Parathyroid adenoma (tissue), 2 donors: Measurements from ENCODE around the gene LYPD1.

ENCODE experiments used
- H2AFZ ChIP-seq: fragments of 300-600 bp; sonication (generic); one replicate; pipeline ENCODE4 v1.7.0; 2017; ENCODE audit warnings: antibody characterized with exemption, mild to moderate bottlenecking
- H3K27ac ChIP-seq: fragments of 300-600 bp; sonication (generic); one replicate; pipeline ENCODE4 v1.7.0; 2017
- H3K27me3 ChIP-seq: fragments of 300-600 bp; sonication (generic); one replicate; pipeline ENCODE4 v1.7.0; 2017; ENCODE audit warnings: low read length; ENCODE audit not compliant: control insufficient read depth, insufficient read depth
- H3K36me3 ChIP-seq: fragments of 300-600 bp; sonication (generic); one replicate; pipeline ENCODE4 v1.7.0; 2017; ENCODE audit warnings: low read length; ENCODE audit not compliant: control insufficient read depth, insufficient read depth
- H3K4me1 ChIP-seq: fragments of 300-600 bp; sonication (generic); one replicate; pipeline ENCODE4 v1.7.0; 2017; ENCODE audit warnings: control low read depth
- H3K4me2 ChIP-seq: fragments of 300-600 bp; sonication (generic); one replicate; pipeline ENCODE4 v1.7.0; 2017; ENCODE audit warnings: low read length
- H3K4me3 ChIP-seq: fragments of 300-600 bp; sonication (generic); one replicate; pipeline ENCODE4 v1.7.0; 2017; ENCODE audit warnings: low read depth, low read length
- H3K79me2 ChIP-seq: fragments of 300-600 bp; sonication (generic); one replicate; pipeline ENCODE4 v1.7.0; 2017; ENCODE audit warnings: control low read depth
- H3K9ac ChIP-seq: fragments of 300-600 bp; sonication (generic); one replicate; pipeline ENCODE4 v1.7.0; 2017; ENCODE audit warnings: mild to moderate bottlenecking
- H3K9me3 ChIP-seq: fragments of 300-600 bp; sonication (generic); one replicate; pipeline ENCODE4 v1.7.0; 2017; ENCODE audit warnings: low read length; ENCODE audit not compliant: control insufficient read depth
- CTCF ChIP-seq: fragments of 300-600 bp; sonication (generic); IDR thresholded peaks from one replicate; pipeline ENCODE4 v1.7.0; 2017; ENCODE audit warnings: antibody characterized with exemption, mild to moderate bottlenecking
- donor health status: primary hyperparathyroidism.

LYPD1 gene

GRCh38 chr2:132645722-132646539 lies 24.1 kb downstream of the LYPD1 start:
- Histone ChIP-seq H3K27ac (no peak overlapping the region), H3K4me2 (peak overlapping the region; percentile 18), H3K79me2 (no peaks in the 10 kb centered on the region), H3K27me3 (no peaks in the 10 kb centered on the region), H3K9ac (no peak overlapping the region), H3K9me3 (no peaks in the 10 kb centered on the region), H2AFZ (peak overlapping the region; percentile 59), H3K4me1 (peaks cover 5% of the 10 kb centered on the region), H3K4me3 (no peak overlapping the region), H3K36me3 (no peaks in the 10 kb centered on the region)
- no peak for TF ChIP-seq CTCF

- no peak overlapping the region for H3K4me2 ChIP-seq
- H3K4me3 ChIP-seq, result no peak overlapping the region
- no peaks in the 10 kb centered on the region for H3K27me3 ChIP-seq
- H3K9ac ChIP-seq, result no peak overlapping the region
- no peaks in the 10 kb centered on the region for H3K79me2 ChIP-seq
- H3K27ac ChIP-seq, result no peak overlapping the region
- no peak overlapping the region for H2AFZ ChIP-seq
- H3K36me3 ChIP-seq, result no peaks in the 10 kb centered on the region
- no peak for TF ChIP-seq CTCF
- peaks cover 3% of the 10 kb centered on the region for H3K4me1 ChIP-seq
- H3K9me3 ChIP-seq, result no peaks in the 10 kb centered on the region
These were observed 24.8 kb downstream of the LYPD1 start for GRCh38 chr2:132645176-132645575.

GRCh38 chr2:132642415-132642814 lies 27.6 kb downstream of the LYPD1 start:
- Histone ChIP-seq H3K79me2 (no peaks in the 10 kb centered on the region), H3K9ac (no peak overlapping the region), H3K4me2 (no peak overlapping the region), H3K27me3 (no peaks in the 10 kb centered on the region), H3K36me3 (no peaks in the 10 kb centered on the region), H3K9me3 (no peaks in the 10 kb centered on the region), H3K27ac (no peak overlapping the region), H3K4me1 (peaks cover 3% of the 10 kb centered on the region), H2AFZ (no peak overlapping the region), H3K4me3 (no peak overlapping the region)
- TF ChIP-seq CTCF, result no peak

GRCh38 chr2:132641819-132642218 lies 28.2 kb downstream of the LYPD1 start:
- Histone ChIP-seq H3K4me2 (no peak overlapping the region), H3K27me3 (no peaks in the 10 kb centered on the region), H3K27ac (no peak overlapping the region), H3K79me2 (no peaks in the 10 kb centered on the region), H3K9ac (no peak overlapping the region), H2AFZ (no peak overlapping the region), H3K9me3 (no peaks in the 10 kb centered on the region), H3K4me1 (peaks cover 3% of the 10 kb centered on the region), H3K4me3 (no peak overlapping the region), H3K36me3 (no peaks in the 10 kb centered on the region)
- TF ChIP-seq CTCF, result no peak

- Histone ChIP-seq H3K9ac (no peak overlapping the region), H3K27me3 (no peaks in the 10 kb centered on the region), H3K27ac (no peak overlapping the region), H2AFZ (no peak overlapping the region), H3K79me2 (no peaks in the 10 kb centered on the region), H3K9me3 (no peaks in the 10 kb centered on the region), H3K4me2 (no peak overlapping the region), H3K4me3 (no peak overlapping the region), H3K4me1 (no peaks in the 10 kb centered on the region), H3K36me3 (no peaks in the 10 kb centered on the region)
- TF ChIP-seq CTCF, result no peak
These were observed 29.9 kb downstream of the LYPD1 start for GRCh38 chr2:132640116-132640515.
